ENCODE measurements around the gene AFG1L. TPM values are rescaled to one million over a fixed set of nuclear protein-coding genes. Genes with fewer than 3 reads are reported as not detected.

AFG1L gene
- total and polyA plus RNA-seq, 2 donors (not counting 1 experiment from before 2014, with no cell fraction given), result 1.7 to 5.4 TPM

DNA sequence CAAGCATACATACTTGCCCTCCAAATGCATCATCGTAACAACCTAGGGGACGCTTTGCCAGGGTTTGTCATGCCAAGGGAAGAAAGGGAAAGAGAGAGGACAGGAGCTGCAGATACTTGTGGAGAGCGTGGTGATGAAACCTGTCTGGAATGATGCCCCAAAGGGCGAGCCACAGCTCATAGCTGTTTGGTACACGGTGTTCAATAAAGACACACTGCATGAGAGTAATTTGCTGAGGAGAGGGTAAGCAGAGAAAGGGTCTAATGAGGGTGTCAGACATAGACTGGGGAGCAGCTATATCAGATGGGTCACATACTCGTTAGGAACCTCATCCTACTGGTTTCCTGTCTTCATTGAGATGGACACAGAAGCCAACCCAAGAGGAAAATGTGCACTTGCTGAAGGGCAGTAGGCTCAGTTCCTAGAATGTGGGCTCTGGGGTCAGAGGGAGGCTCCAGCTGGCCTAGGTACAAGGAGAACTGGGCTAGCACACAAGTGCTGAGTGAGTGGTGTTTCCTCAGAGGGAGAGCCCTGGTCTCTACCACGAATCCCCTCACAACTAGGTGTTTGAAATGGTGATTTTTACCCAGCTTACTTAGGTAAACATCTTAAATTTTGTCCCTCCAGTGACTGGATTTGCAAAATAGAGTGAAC is 260.7 kb downstream of the AFG1L start:
- Histone ChIP-seq H3K9me3 (ENCODE audit: control insufficient read depth, insufficient read depth, low read depth, low read length) (no peaks in the 10 kb centered on the region), H4K20me1 (ENCODE audit: control insufficient read depth, extremely low read depth, insufficient read depth, low read length) (no peaks in the 10 kb centered on the region), H3K27me3 (ENCODE audit: control insufficient read depth, insufficient read depth, low read length) (no peaks in the 10 kb centered on the region), H2AFZ (ENCODE audit: low read length) (no peak overlapping the region), H3K4me1 (ENCODE audit: control insufficient read depth, extremely low read depth, insufficient read depth, low read length) (peaks cover 6% of the 10 kb centered on the region), H3K27ac (ENCODE audit: insufficient read depth, low read length) (no peak overlapping the region), H3K79me2 (ENCODE audit: control insufficient read depth, insufficient read depth, low read length) (peaks cover 3% of the 10 kb centered on the region), H3K36me3 (ENCODE audit: control insufficient read depth, insufficient read depth, low read length) (no peaks in the 10 kb centered on the region), H3K9ac (ENCODE audit: insufficient read depth, low read length) (no peak overlapping the region), H3K4me3 (replicated peaks in 1 of 4; ENCODE audit: control extremely low read depth in 1 of 4, insufficient read depth in 1 of 4, low read depth in 3 of 4, low read length in 4 of 4) (no peak overlapping the region), H3K4me2 (ENCODE audit: extremely low read depth, insufficient read depth, low read length) (no peak overlapping the region)
- TF ChIP-seq, protein P1, sequence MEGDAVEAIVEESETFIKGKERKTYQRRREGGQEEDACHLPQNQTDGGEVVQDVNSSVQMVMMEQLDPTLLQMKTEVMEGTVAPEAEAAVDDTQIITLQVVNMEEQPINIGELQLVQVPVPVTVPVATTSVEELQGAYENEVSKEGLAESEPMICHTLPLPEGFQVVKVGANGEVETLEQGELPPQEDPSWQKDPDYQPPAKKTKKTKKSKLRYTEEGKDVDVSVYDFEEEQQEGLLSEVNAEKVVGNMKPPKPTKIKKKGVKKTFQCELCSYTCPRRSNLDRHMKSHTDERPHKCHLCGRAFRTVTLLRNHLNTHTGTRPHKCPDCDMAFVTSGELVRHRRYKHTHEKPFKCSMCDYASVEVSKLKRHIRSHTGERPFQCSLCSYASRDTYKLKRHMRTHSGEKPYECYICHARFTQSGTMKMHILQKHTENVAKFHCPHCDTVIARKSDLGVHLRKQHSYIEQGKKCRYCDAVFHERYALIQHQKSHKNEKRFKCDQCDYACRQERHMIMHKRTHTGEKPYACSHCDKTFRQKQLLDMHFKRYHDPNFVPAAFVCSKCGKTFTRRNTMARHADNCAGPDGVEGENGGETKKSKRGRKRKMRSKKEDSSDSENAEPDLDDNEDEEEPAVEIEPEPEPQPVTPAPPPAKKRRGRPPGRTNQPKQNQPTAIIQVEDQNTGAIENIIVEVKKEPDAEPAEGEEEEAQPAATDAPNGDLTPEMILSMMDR (conservative IDR thresholded peaks at IDR 0.05 in 1 of 2, IDR thresholded peaks at IDR 0.05 in 1 of 2; ENCODE audit: low read depth in 1 of 2, low read length in 2 of 2), result no peak
- no peak for TF ChIP-seq EZH2 (IDR thresholded peaks at IDR 0.05; ENCODE audit: low read length, missing control alignments)
- no peak for DNase-seq (ENCODE audit: low read depth in 2 of 2)

DNA sequence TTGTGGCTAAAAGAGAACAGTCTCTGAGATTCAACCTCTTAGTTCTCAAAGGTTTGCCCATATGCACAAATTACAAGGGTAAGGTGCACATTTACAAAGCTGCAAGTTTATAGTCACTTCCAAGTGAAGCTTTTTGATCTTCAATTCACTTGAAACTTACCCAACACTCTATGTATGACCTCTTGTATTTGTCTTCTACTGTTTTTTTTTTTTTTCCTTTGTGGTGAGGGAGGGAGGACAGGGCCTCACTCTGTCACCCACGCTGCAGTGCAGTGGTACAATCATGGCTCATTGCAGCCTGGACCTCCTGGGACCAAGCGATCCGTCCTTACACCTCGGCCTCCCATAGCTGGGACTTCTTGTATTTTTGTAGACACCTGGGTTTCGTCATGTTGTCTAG is 261.4 kb downstream of the AFG1L start:
- H3K4me2 ChIP-seq (ENCODE audit: extremely low read depth, insufficient read depth, low read length), result peak overlapping the region; percentile 16

DNA sequence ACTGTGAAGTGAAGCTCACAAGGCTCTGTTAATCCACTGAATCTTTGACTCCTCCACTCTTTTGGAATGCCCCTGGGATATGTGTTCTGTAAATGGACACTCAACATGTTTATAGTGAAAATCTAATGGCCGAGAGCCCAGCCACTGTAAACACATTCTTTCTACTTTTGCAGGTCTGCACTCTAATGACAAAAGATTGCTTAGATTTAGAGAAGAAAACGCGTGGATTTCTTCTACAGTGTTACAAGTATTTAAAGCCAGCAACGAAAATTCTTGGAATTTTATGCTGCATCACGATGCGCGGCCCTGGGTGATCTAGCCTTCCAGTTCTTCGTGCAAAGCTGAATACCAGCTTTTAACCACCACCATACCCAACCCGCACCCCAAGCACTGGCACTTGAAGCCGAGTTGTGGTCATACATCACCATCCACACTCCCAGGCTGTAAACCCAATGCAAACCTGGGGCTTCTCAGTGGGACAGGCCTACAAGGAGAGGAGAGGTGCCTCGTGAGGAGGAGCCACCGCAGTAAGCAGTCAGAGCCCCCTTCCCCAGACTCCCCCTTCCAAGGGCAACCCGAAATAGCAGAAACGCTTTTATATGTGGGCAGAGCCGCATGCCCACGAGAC is 262.1 kb downstream of the AFG1L start:
- H3K36me3 ChIP-seq (ENCODE audit: control insufficient read depth, insufficient read depth, low read length), result no peaks in the 10 kb centered on the region
- peak overlapping the region; percentile 63 to 69 (median 66) for H3K4me3 ChIP-seq (replicated peaks in 1 of 4; ENCODE audit: control extremely low read depth in 1 of 4, insufficient read depth in 1 of 4, low read depth in 3 of 4, low read length in 4 of 4)
- DNase-seq (ENCODE audit: low read depth in 2 of 2), result peak; percentile 20 to 85
- peak overlapping the region; percentile 80 for H3K9ac ChIP-seq (ENCODE audit: insufficient read depth, low read length)
- peaks cover 8% of the 10 kb centered on the region for H3K79me2 ChIP-seq (ENCODE audit: control insufficient read depth, insufficient read depth, low read length)
- no peaks in the 10 kb centered on the region for H3K9me3 ChIP-seq (ENCODE audit: control insufficient read depth, insufficient read depth, low read depth, low read length)
- H4K20me1 ChIP-seq (ENCODE audit: control insufficient read depth, extremely low read depth, insufficient read depth, low read length), result no peaks in the 10 kb centered on the region
- peak overlapping the region; percentile 92 for H3K27ac ChIP-seq (ENCODE audit: insufficient read depth, low read length)
- H3K27me3 ChIP-seq (ENCODE audit: control insufficient read depth, insufficient read depth, low read length), result no peaks in the 10 kb centered on the region
- peak overlapping the region; percentile 100 for H3K4me2 ChIP-seq (ENCODE audit: extremely low read depth, insufficient read depth, low read length)
- no peak for TF ChIP-seq EZH2 (IDR thresholded peaks at IDR 0.05; ENCODE audit: low read length, missing control alignments)
- TF ChIP-seq, protein P1 (conservative IDR thresholded peaks at IDR 0.05 in 1 of 2, IDR thresholded peaks at IDR 0.05 in 1 of 2; ENCODE audit: low read depth in 1 of 2, low read length in 2 of 2), result no peak
- peak overlapping the region; percentile 87 for H2AFZ ChIP-seq (ENCODE audit: low read length)
- H3K4me1 ChIP-seq (ENCODE audit: control insufficient read depth, extremely low read depth, insufficient read depth, low read length), result peaks cover 6% of the 10 kb centered on the region

More for the DNA sequence above, 261.4 kb downstream of the AFG1L start:
- no peak for TF ChIP-seq EZH2 (IDR thresholded peaks at IDR 0.05; ENCODE audit: low read length, missing control alignments)
- TF ChIP-seq, protein P1 (conservative IDR thresholded peaks at IDR 0.05 in 1 of 2, IDR thresholded peaks at IDR 0.05 in 1 of 2; ENCODE audit: low read depth in 1 of 2, low read length in 2 of 2), result no peak
- no peak overlapping the region for H3K9ac ChIP-seq (ENCODE audit: insufficient read depth, low read length)
- no peak overlapping the region for H3K4me3 ChIP-seq (replicated peaks in 1 of 4; ENCODE audit: control extremely low read depth in 1 of 4, insufficient read depth in 1 of 4, low read depth in 3 of 4, low read length in 4 of 4)
- H3K4me1 ChIP-seq (ENCODE audit: control insufficient read depth, extremely low read depth, insufficient read depth, low read length), result peaks cover 6% of the 10 kb centered on the region
- H3K79me2 ChIP-seq (ENCODE audit: control insufficient read depth, insufficient read depth, low read length), result peaks cover 3% of the 10 kb centered on the region
- H3K27ac ChIP-seq (ENCODE audit: insufficient read depth, low read length), result no peak overlapping the region
- H4K20me1 ChIP-seq (ENCODE audit: control insufficient read depth, extremely low read depth, insufficient read depth, low read length), result no peaks in the 10 kb centered on the region
- no peak overlapping the region for H2AFZ ChIP-seq (ENCODE audit: low read length)
- H3K27me3 ChIP-seq (ENCODE audit: control insufficient read depth, insufficient read depth, low read length), result no peaks in the 10 kb centered on the region
- no peaks in the 10 kb centered on the region for H3K36me3 ChIP-seq (ENCODE audit: control insufficient read depth, insufficient read depth, low read length)
- no peak for DNase-seq (ENCODE audit: low read depth in 2 of 2)
- H3K9me3 ChIP-seq (ENCODE audit: control insufficient read depth, insufficient read depth, low read depth, low read length), result no peaks in the 10 kb centered on the region
